Glutamatergic neuron (in vitro differentiated cells): ENCODE data around the gene FCN2. TPM values are rescaled to one million over a fixed set of nuclear protein-coding genes. Genes with fewer than 3 reads are reported as not detected.

Source experiments
- DNase-seq: peaks from one replicate; pipeline ENCODE4 v3.0.0; 2022
- H3K27ac Mint-ChIP-seq: one replicate; pipeline ENCODE4 v1.8.0; 2020; ENCODE audit warnings: mild to moderate bottlenecking, mixed read lengths, inconsistent platforms; ENCODE audit not compliant: unreplicated experiment
- H3K27me3 Mint-ChIP-seq: one replicate; pipeline ENCODE4 v1.8.0; 2020; ENCODE audit warnings: mild to moderate bottlenecking, moderate library complexity, mixed read lengths, inconsistent platforms; ENCODE audit not compliant: unreplicated experiment
- H3K36me3 Mint-ChIP-seq: one replicate; pipeline ENCODE4 v1.8.0; 2020; ENCODE audit warnings: mild to moderate bottlenecking, mixed read lengths, inconsistent platforms; ENCODE audit not compliant: unreplicated experiment
- H3K4me1 Mint-ChIP-seq: one replicate; pipeline ENCODE4 v1.8.0; 2020; ENCODE audit warnings: mild to moderate bottlenecking, low read depth, mixed read lengths, inconsistent platforms; ENCODE audit not compliant: unreplicated experiment
- H3K4me3 Mint-ChIP-seq: one replicate; pipeline ENCODE4 v1.8.0; 2020; ENCODE audit warnings: mild to moderate bottlenecking, mixed read lengths, inconsistent platforms; ENCODE audit not compliant: unreplicated experiment
- H3K9me3 Mint-ChIP-seq: one replicate; pipeline ENCODE4 v1.8.0; 2020; ENCODE audit warnings: mild to moderate bottlenecking, moderate library complexity, mixed read lengths, inconsistent platforms; ENCODE audit not compliant: unreplicated experiment
- CTCF ChIP-seq: fragments of 200-600 bp; sonication (generic); IDR thresholded peaks from one replicate; pipeline ENCODE4 v1.5.0; 2021; ENCODE audit not compliant: partially characterized antibody, unreplicated experiment
- total RNA-seq: library from RNA; stranded (reverse); fragmentation: NEBNext Ultra II Directional; extraction: Animal tissue kit (Norgen Biotek cat#: 25700); gene quantifications from one replicate; pipeline ENCODE4 v1.2.1, GENCODE V29; 2021; ENCODE audit not compliant: unreplicated experiment

Gene FCN2
- total RNA-seq, 1 donor from 2014 or later, result not detected

DNA sequence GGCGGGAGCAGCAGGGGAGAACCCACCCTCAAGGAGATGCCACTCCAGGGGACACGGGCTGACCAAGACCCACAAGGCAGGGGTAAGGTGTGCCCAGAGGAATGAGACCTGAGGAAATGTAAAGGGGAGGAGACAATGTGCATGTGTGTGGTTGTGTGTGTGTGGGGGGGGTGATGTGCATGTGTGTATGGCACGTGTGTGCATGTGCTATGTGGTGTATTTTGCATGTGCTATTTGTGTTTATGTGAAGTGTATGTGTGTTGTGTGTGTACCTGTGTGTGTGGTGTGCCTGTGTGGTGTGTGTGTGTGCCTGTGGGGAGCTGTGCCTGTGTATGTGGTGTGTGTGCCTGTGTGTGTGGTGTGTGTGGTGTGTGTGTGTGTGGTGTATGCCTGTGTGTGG lies 33.5 kb upstream of the FCN2 start:
- no peak for TF ChIP-seq CTCF
- no peak overlapping the region for H3K4me3 Mint-ChIP-seq
- no peaks in the 10 kb centered on the region for H3K27me3 Mint-ChIP-seq
- peaks cover 3% of the 10 kb centered on the region for H3K4me1 Mint-ChIP-seq
- no peaks in the 10 kb centered on the region for H3K36me3 Mint-ChIP-seq
- DNase-seq, result no peak
- H3K27ac Mint-ChIP-seq, result no peak overlapping the region
- peaks cover 3% of the 10 kb centered on the region for H3K9me3 Mint-ChIP-seq

- Mint-ChIP-seq H3K9me3 (peaks cover 3% of the 10 kb centered on the region), H3K27ac (no peak overlapping the region)
- TF ChIP-seq CTCF, result no peak
These were observed 32.7 kb upstream of the FCN2 start for GRCh38 chr9:134847752-134848432.

GRCh38 chr9:134848504-134848903 lies 32.1 kb upstream of the FCN2 start:
- TF ChIP-seq CTCF, result no peak
- peaks cover 3% of the 10 kb centered on the region for H3K9me3 Mint-ChIP-seq
- no peaks in the 10 kb centered on the region for H3K4me1 Mint-ChIP-seq
- H3K36me3 Mint-ChIP-seq, result no peaks in the 10 kb centered on the region
- no peak for DNase-seq
- H3K27ac Mint-ChIP-seq, result no peak overlapping the region
- no peak overlapping the region for H3K4me3 Mint-ChIP-seq
- no peaks in the 10 kb centered on the region for H3K27me3 Mint-ChIP-seq

More at GRCh38 chr9:134847752-134848432, 32.7 kb upstream of the FCN2 start:
- H3K4me3 Mint-ChIP-seq, result no peak overlapping the region
- no peaks in the 10 kb centered on the region for H3K36me3 Mint-ChIP-seq
- H3K4me1 Mint-ChIP-seq, result peaks cover 3% of the 10 kb centered on the region
- DNase-seq, result no peak
- no peaks in the 10 kb centered on the region for H3K27me3 Mint-ChIP-seq

GRCh38 chr9:134850611-134851010 lies 30.0 kb upstream of the FCN2 start:
- H3K36me3 Mint-ChIP-seq, result no peaks in the 10 kb centered on the region
- H3K27me3 Mint-ChIP-seq, result no peaks in the 10 kb centered on the region
- no peak for TF ChIP-seq CTCF
- H3K4me3 Mint-ChIP-seq, result no peak overlapping the region
- DNase-seq, result no peak
- H3K27ac Mint-ChIP-seq, result no peak overlapping the region
- H3K4me1 Mint-ChIP-seq, result no peaks in the 10 kb centered on the region
- peaks cover 7% of the 10 kb centered on the region for H3K9me3 Mint-ChIP-seq

GRCh38 chr9:134851020-134851419 lies 29.6 kb upstream of the FCN2 start:
- H3K36me3 Mint-ChIP-seq, result no peaks in the 10 kb centered on the region
- no peak for DNase-seq
- H3K9me3 Mint-ChIP-seq, result peaks cover 7% of the 10 kb centered on the region
- no peak overlapping the region for H3K27ac Mint-ChIP-seq
- no peaks in the 10 kb centered on the region for H3K27me3 Mint-ChIP-seq
- H3K4me3 Mint-ChIP-seq, result no peak overlapping the region
- TF ChIP-seq CTCF, result no peak
- no peaks in the 10 kb centered on the region for H3K4me1 Mint-ChIP-seq
